Stimulated activated CD4-positive, alpha-beta T cell treated with anti-CD3 and anti-CD28 coated beads, Interleukin-12 subunit alpha, Interleukin-12 subunit beta, amount 100 ng/mL, for 48 hours (primary cell): ENCODE measurements around the gene CCDC141.

Experiments
- DNase-seq, 3 donors: peaks; one replicate each; pipeline ENCODE4 v3.0.0-alpha.2; 2020; ENCODE audit warnings: low read depth in 2 of 3, low spot score in 1 of 3

Gene CCDC141

GRCh38 chr2:178874529-178875240, 175.3 kb downstream of the CCDC141 start:
- no peak for DNase-seq

- no peak for DNase-seq
Observed at GRCh38 chr2:178873912-178874311, 176.0 kb downstream of the CCDC141 start.

- DNase-seq = no peak
Observed at GRCh38 chr2:178871536-178871935, 178.4 kb downstream of the CCDC141 start.

- DNase-seq = no peak
Observed at GRCh38 chr2:178870703-178871102, 179.2 kb downstream of the CCDC141 start.

- no peak for DNase-seq
Observed at GRCh38 chr2:178865999-178866398, 183.9 kb downstream of the CCDC141 start.

GRCh38 chr2:178865146-178865936, 184.6 kb downstream of the CCDC141 start:
- DNase-seq = no peak

GRCh38 chr2:178863856-178864620, 185.9 kb downstream of the CCDC141 start:
- no peak for DNase-seq

GRCh38 chr2:178863130-178863855, 186.6 kb downstream of the CCDC141 start:
- no peak for DNase-seq

- no peak for DNase-seq
Observed at GRCh38 chr2:178860551-178860950, 189.4 kb downstream of the CCDC141 start.

- DNase-seq = no peak
Observed at GRCh38 chr2:178859730-178860129, 190.2 kb downstream of the CCDC141 start.

- no peak for DNase-seq
Observed at GRCh38 chr2:178858896-178859625, 190.9 kb downstream of the CCDC141 start.

- DNase-seq = no peak
Observed at GRCh38 chr2:178855151-178855550, 194.8 kb downstream of the CCDC141 start.

- DNase-seq = no peak
Observed at GRCh38 chr2:178848335-178848734, 201.6 kb downstream of the CCDC141 start.

GRCh38 chr2:178846458-178846802, 203.5 kb downstream of the CCDC141 start:
- DNase-seq = no peak

GRCh38 chr2:178845566-178846457, 204.1 kb downstream of the CCDC141 start:
- no peak for DNase-seq

- no peak for DNase-seq
Observed at GRCh38 chr2:178844701-178845100, 205.2 kb downstream of the CCDC141 start.

GRCh38 chr2:178844269-178844668, 205.7 kb downstream of the CCDC141 start:
- no peak for DNase-seq

GRCh38 chr2:178843697-178844096, 206.2 kb downstream of the CCDC141 start:
- DNase-seq = no peak

- DNase-seq = no peak
Observed at GRCh38 chr2:178836807-178837206, 213.1 kb downstream of the CCDC141 start.

- DNase-seq = no peak
Observed at GRCh38 chr2:178834086-178834485, 215.9 kb downstream of the CCDC141 start.
